Esophagus (tissue), 2 donors: ENCODE results near the gene ZNRF1. TPM values are rescaled to one million over a fixed set of nuclear protein-coding genes. Genes with fewer than 3 reads are reported as not detected.
A peak's percentile ranks its signal among the peaks of the same experiment; 100 is the strongest.
"Not testable (repeated sequence)": the region's sequence is repeated elsewhere in the genome, so short reads cannot be mapped to it uniquely, and the experiment has no call there.

ENCODE experiments used
- H3K27ac ChIP-seq, 2 donors: one replicate each; pipeline ENCODE4 v1.5.1; 2013; ENCODE audit warnings: low read depth in 2 of 2, mild to moderate bottlenecking in 2 of 2, inconsistent platforms in 1 of 2, low read length in 1 of 2, moderate library complexity in 1 of 2
- H3K27me3 ChIP-seq, 2 donors: one replicate each; pipeline ENCODE4 v1.6.1; 2013; ENCODE audit warnings: low read length in 2 of 2, control low read depth in 1 of 2, mild to moderate bottlenecking in 1 of 2; ENCODE audit not compliant: insufficient read depth in 2 of 2, control insufficient read depth in 1 of 2
- H3K36me3 ChIP-seq, 2 donors: one replicate each; pipeline ENCODE4 v1.6.1; 2013; ENCODE audit warnings: low read length in 1 of 2; ENCODE audit not compliant: control insufficient read depth in 2 of 2, insufficient read depth in 2 of 2
- H3K4me1 ChIP-seq, 2 donors: one replicate each; pipeline ENCODE4 v1.6.1; 2013; ENCODE audit warnings: low read length in 1 of 2; ENCODE audit not compliant: control insufficient read depth in 2 of 2, insufficient read depth in 2 of 2
- H3K4me3 ChIP-seq, 2 donors: one replicate each; pipeline ENCODE4 v1.5.1; 2013; ENCODE audit warnings: low read length in 2 of 2, mild to moderate bottlenecking in 2 of 2, low read depth in 1 of 2, moderate library complexity in 1 of 2
- H3K9me3 ChIP-seq, 2 donors: one replicate each; pipeline ENCODE4 v1.6.1; 2013; ENCODE audit warnings: mild to moderate bottlenecking in 2 of 2, low read depth in 1 of 2, low read length in 1 of 2, moderate library complexity in 1 of 2; ENCODE audit not compliant: control insufficient read depth in 2 of 2, insufficient read depth in 1 of 2
- WGBS, 2 donors: extraction: QIAGEN DNeasy Blood & Tissue Kit; methylation state at CpG; one replicate each; pipeline ENCODE4 v1.1.7; 2013; 5-methylcytosine and 5-hydroxymethylcytosine counted together
- polyA plus RNA-seq, 2 donors: library from polyadenylated mRNA; stranded (reverse); fragments of 200-250 nt; gene quantifications; one replicate each; pipeline ENCODE4 v1.2.3, GENCODE V29; 2013
- donor health status: healthy with polysubstance abuse.
- donor health status: Bipolar disorder and iron deficiency.

The ZNRF1 gene
- polyA plus RNA-seq, 2 donors, result 36.2 to 39.5 TPM

DNA sequence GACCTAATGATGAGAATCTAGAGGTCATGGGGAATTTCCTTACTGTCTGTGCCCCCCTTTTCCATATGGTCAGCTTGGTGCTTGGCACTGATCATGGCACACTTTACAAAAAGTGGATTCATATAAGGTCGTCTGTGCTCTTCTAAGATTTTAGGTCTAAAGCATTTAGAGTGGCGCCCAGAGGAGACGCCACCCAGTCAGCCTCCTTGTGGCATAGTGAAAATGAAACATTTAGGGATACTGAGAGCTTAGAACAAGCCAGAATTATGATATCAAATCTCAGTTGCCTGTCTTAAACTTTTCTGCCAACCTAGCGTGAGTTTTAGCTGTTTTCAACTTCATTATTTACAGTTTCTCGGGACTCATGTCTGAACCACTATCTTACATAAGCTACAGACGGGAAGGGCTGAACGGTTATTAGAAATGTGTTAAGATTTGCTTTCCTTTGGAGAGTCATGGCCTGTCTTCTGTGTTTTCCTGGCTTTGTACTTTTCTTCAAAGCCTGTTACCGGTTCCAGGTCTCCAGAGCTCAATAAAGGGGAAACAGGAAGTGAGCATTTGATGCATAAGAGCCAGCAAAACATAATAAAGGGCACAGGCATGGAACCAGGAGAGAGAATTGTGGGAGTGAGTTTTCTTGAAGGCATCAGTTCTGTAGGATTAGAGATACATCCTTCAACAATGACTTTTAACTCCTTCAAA lies 13.7 kb downstream of the ZNRF1 start:
- peak overlapping the region in 1 of 2 donors; percentile 22 for H3K4me3 ChIP-seq
- no peaks in the 10 kb centered on the region for H3K36me3 ChIP-seq
- H3K27me3 ChIP-seq, result no peaks in the 10 kb centered on the region
- H3K4me1 ChIP-seq, result no peaks in the 10 kb centered on the region
- no peaks in the 10 kb centered on the region for H3K9me3 ChIP-seq
- whole genome bisulfite sequencing, 2 donors, result 23 to 37% methylated on average over 8 of the region's 8 CpGs
- peak overlapping the region; percentile 88 to 97 for H3K27ac ChIP-seq

DNA sequence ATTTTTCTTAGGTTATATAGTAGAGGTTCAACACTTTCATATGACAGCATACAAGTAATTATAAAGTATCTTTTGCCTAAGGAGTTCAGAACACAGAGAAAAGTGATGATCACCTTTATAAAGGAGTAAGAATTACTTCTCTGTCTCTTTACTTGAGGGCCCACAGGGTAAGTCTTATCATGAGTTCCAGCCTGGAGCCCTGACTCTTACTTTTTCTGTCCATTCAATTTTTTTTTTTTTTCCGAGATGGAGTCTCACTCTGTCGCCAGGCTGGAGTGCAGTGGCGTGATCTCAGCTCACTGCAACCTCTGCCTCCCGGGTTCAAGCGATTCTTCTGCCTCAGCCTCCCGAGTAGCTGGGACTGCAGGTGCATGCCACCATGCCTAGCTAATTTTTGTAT lies 14.3 kb downstream of the ZNRF1 start:
- H3K4me3 ChIP-seq, H3K36me3 ChIP-seq, H3K9me3 ChIP-seq, H3K4me1 ChIP-seq, H3K27me3 ChIP-seq: not testable (repeated sequence)
- H3K27ac ChIP-seq, result peak overlapping the region; percentile 31 to 88
- WGBS, 2 donors, result 85 to 89% methylated on average over 6 of the region's 6 CpGs

DNA sequence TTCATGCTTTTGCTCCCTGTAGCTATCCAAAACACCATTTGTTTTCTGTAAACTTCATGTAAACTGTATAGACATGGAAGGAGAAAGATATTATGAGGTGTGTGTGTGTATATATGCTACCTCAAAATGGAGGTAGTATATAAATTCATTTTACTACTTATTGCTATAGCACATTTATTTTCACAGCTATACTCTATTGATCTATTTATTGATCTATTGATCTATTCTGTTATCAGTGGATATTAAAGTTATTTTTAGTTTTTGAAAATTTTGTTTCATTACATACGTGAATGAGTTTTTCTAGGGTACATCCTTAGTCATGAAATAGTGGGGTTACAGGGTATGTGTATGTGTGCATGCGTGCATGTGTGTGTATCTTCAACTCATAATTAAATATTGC lies 15.5 kb downstream of the ZNRF1 start:
- no peaks in the 10 kb centered on the region for H3K36me3 ChIP-seq
- no peaks in the 10 kb centered on the region for H3K9me3 ChIP-seq
- WGBS, 2 donors, result 97 to 99% methylated on average over 2 of the region's 2 CpGs
- H3K27me3 ChIP-seq, result no peaks in the 10 kb centered on the region
- H3K27ac ChIP-seq, result no peak overlapping the region
- no peak overlapping the region for H3K4me3 ChIP-seq
- H3K4me1 ChIP-seq, result no peaks in the 10 kb centered on the region

DNA sequence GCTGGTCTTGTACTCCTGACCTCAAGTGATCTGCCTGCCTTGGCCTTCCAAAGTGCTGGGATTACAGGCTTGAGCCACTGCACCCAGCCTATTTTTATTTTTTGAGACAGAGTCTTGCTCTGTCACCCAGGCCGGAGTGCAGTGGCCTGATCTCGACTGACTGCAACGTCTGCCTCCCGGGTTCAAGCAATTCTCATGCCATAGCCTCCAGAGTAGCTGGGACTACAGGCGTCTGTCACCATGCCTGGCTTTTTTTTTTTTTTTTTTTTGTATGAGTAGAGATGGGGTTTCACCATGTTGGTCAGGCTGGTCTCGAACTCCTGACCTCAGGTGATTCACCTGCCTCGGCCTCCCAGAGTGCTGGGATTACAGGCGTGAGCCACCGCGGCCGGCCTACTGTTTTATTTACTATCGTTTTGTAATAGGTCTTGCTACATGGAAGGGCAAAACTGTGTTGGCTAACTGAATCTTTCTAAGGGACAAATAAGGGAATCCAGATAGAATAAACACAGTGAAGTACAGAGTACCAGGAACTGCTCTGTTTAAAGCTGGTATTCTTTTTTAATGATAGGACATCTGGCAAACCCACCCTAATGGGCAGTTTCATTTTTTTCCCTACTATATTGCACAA lies 17.7 kb downstream of the ZNRF1 start:
- not testable (repeated sequence) for H3K36me3 ChIP-seq, H3K9me3 ChIP-seq, H3K27me3 ChIP-seq, H3K4me3 ChIP-seq, H3K4me1 ChIP-seq
- 87 to 89% methylated on average over 12 of the region's 12 CpGs for WGBS, 2 donors
- H3K27ac ChIP-seq, result peak overlapping the region in 1 of 2 donors; percentile 24

DNA sequence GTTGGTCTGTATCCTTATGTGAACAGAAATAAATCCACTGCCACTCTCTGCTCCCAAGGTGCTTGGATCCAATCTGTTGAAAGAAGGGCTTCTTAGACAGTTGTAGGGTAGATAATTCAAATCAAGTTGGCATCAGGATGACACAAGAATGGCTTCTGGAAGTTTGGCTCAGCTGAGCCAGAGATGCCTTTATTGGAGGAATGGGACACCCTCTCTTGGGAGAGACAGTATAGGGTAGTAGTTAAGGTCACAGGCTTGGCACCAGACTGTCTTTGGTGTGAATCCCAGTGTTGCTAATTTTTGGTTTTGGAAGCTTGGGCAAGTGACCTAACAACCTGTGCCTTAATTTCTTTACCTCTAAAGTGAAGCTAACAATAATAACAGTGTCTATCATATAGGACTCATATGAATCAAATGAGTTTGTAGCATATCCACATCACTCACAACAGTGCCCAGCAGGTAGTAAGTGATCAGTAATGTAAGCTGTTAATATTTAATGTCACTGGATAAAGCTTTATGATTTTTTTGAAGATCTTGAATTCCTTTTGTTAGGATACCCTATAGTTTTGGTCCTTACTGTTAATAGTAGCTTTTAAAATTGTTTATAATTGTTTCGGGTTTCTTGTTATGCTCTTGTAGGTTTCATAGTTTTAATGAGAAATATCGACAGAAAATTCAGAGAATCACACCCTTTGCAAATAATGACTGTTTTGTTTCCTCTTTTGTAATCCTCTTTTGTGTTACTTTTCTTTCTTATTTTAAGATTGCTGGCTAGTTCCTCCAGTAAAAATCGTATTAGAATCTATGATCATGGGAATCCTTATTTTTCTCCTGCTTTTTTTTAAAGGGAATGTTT lies 19.1 kb downstream of the ZNRF1 start:
- Histone ChIP-seq H3K4me1 (no peaks in the 10 kb centered on the region), H3K36me3 (peaks cover 0 to 2% of the 10 kb centered on the region in 2 donors), H3K9me3 (peaks cover 0 to 2% of the 10 kb centered on the region in 2 donors), H3K27me3 (no peaks in the 10 kb centered on the region), H3K4me3 (no peak overlapping the region), H3K27ac (peak overlapping the region in 1 of 2 donors; percentile 49)
- WGBS, 2 donors, result 38 to 39% methylated on average over 3 of the region's 3 CpGs

DNA sequence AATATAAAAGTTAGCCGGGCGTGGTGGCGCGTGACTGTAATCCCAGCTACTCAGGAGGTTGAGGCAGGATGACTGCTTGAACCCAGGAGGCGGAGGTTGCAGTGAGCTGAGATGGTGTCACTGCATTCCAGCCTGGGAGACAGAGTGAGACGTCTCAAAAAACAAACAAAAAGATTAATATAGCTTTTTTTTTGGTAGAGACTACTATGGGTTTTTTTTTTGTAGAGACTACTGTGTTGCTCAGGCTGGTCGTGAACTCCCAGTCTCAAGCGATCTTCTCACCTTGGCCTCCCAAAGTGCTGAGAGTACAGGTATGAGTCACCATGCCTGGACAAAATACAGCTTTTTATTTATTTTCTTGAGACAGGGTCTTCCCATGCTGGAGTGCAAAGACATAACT lies 20.2 kb downstream of the ZNRF1 start:
- Histone ChIP-seq H3K4me1 (no peaks in the 10 kb centered on the region), H3K9me3 (peaks cover 0 to 2% of the 10 kb centered on the region in 2 donors), H3K27ac (peak overlapping the region in 1 of 2 donors; percentile 33), H3K4me3 (no peak overlapping the region), H3K27me3 (no peaks in the 10 kb centered on the region), H3K36me3 (peaks cover 0 to 2% of the 10 kb centered on the region in 2 donors)
- 65 to 71% methylated on average over 8 of the region's 8 CpGs for WGBS, 2 donors

- H3K27me3 ChIP-seq, result no peaks in the 10 kb centered on the region
- WGBS, 2 donors, result 98% methylated on average over 7 of the region's 7 CpGs
- peaks cover 0 to 2% of the 10 kb centered on the region in 2 donors for H3K9me3 ChIP-seq
- peaks cover 0 to 2% of the 10 kb centered on the region in 2 donors for H3K36me3 ChIP-seq
- H3K27ac ChIP-seq, result no peak overlapping the region
- H3K4me3 ChIP-seq, result no peak overlapping the region
- no peaks in the 10 kb centered on the region for H3K4me1 ChIP-seq
Measured at GRCh38 chr16:75019586-75019985, 20.8 kb downstream of the ZNRF1 start.

GRCh38 chr16:75021410-75021809 lies 22.6 kb downstream of the ZNRF1 start:
- Histone ChIP-seq H3K36me3 (peaks cover 0 to 2% of the 10 kb centered on the region in 2 donors), H3K4me3 (no peak overlapping the region), H3K27ac (no peak overlapping the region), H3K4me1 (no peaks in the 10 kb centered on the region), H3K9me3 (peaks cover 0 to 2% of the 10 kb centered on the region in 2 donors), H3K27me3 (no peaks in the 10 kb centered on the region)
- WGBS, 2 donors, result 89 to 96% methylated on average over 1 of the region's 1 CpG

- Histone ChIP-seq H3K4me3 (no peak overlapping the region), H3K9me3 (peaks cover 0 to 2% of the 10 kb centered on the region in 2 donors), H3K4me1 (no peaks in the 10 kb centered on the region), H3K27ac (no peak overlapping the region), H3K36me3 (peaks cover 0 to 2% of the 10 kb centered on the region in 2 donors), H3K27me3 (no peaks in the 10 kb centered on the region)
- WGBS, 2 donors, result 94 to 95% methylated on average over 4 of the region's 4 CpGs
Measured at GRCh38 chr16:75022567-75022966, 23.7 kb downstream of the ZNRF1 start.
